ENCODE data around the gene ZNF292.

The ZNF292 gene

DNA sequence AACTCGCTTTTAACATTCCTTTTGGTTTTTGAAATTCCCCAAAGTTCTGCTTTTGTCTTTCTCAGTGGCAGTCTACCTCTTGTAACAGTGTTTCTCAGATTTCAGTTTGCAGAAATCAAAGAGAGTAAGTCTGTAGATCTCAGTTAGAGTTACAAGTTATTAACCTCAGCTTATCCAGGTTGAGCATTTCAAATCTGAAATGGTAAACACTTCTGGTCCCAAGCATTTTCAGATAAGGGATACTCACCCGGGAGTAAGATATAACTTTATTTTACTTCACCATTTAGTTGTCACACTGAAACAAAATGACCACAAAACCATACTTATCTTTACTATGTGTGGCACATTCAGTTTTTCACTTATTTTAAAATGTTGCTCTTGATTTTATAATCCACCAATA, 9.8 kb downstream of the ZNF292 start:
- no peaks in the 10 kb centered on the region for H3K36me3 ChIP-seq (ENCODE audit: control insufficient read depth, insufficient read depth, low read length)

DNA sequence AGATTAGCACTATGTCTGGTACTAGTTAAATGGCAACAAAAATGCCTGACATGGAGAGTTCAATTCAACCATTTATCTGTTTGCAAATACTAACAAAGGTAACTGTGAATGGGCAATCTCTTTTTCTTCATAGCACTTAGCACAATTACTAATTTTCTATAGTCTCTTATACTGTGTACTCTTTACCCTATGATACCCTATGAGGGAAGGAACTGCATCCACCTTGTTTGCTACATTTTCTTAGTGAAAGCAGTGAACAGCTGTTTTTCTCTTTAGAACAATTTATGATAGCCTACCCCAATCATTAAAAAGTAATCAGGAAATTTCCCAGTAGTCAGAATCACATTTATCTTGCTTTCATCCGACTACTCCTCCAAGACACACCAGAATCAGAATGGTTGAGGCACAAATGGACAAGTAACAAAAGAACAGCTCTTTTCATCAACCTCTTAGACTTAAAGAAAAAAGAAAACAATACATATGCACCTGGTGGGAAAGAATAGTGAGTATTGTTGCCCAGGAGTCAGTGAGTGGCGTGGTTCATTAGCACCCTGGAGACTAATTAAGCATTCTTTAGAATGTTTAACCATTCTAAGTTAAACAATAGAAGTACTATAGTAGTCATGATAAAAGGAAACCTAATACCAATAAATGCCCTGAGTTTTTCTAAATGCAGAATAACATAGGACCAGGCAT, 16.7 kb downstream of the ZNF292 start:
- H3K36me3 ChIP-seq (ENCODE audit: control insufficient read depth, insufficient read depth, low read length): no peaks in the 10 kb centered on the region
- H3K9ac ChIP-seq (ENCODE audit: low read length): no peak overlapping the region
- no peak overlapping the region for H3K27ac ChIP-seq (ENCODE audit: low read depth, low read length)
- no peaks in the 10 kb centered on the region for H3K27me3 ChIP-seq (ENCODE audit: control insufficient read depth, insufficient read depth, low read length)
- no peak overlapping the region for H3K4me3 ChIP-seq (ENCODE audit: low read length)
- H3K4me1 ChIP-seq (ENCODE audit: control insufficient read depth, insufficient read depth, low read length): no peaks in the 10 kb centered on the region

More for the DNA sequence above, 9.8 kb downstream of the ZNF292 start:
- no peak overlapping the region for H3K27ac ChIP-seq (ENCODE audit: low read depth, low read length)
- H3K9ac ChIP-seq (ENCODE audit: low read length): no peak overlapping the region
- H3K4me1 ChIP-seq (ENCODE audit: control insufficient read depth, insufficient read depth, low read length): no peaks in the 10 kb centered on the region
- H3K27me3 ChIP-seq (ENCODE audit: control insufficient read depth, insufficient read depth, low read length): no peaks in the 10 kb centered on the region
- no peak overlapping the region for H3K4me3 ChIP-seq (ENCODE audit: low read length)

DNA sequence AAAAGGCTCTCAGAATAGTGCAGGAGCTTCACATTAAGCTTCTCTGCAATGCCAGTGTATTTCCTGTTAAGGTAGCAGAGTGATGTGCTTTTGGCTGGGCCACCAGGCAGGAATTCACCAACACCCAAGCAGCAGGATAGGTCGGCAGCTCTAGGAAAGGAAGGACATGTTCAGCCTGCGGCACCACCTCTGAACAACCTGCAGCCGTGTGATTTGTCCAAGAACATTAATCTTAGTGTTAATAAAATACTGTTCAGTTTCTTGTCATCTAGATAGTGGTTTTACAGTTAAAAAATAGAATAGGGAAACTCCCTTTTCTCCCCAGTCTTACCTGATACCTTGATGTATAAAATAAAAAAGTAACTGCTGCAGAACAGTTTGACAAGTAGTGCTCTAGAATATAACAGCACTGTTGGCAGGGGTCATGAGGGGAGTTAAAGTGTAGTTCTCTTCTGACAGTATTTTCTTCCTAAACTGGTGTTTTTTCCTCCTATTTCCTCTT, 18.8 kb downstream of the ZNF292 start:
- no peaks in the 10 kb centered on the region for H3K36me3 ChIP-seq (ENCODE audit: control insufficient read depth, insufficient read depth, low read length)
- H3K4me3 ChIP-seq (ENCODE audit: low read length): no peak overlapping the region
- H3K4me1 ChIP-seq (ENCODE audit: control insufficient read depth, insufficient read depth, low read length): no peaks in the 10 kb centered on the region
- H3K27ac ChIP-seq (ENCODE audit: low read depth, low read length): no peak overlapping the region
- no peaks in the 10 kb centered on the region for H3K27me3 ChIP-seq (ENCODE audit: control insufficient read depth, insufficient read depth, low read length)
- no peak overlapping the region for H3K9ac ChIP-seq (ENCODE audit: low read length)

DNA sequence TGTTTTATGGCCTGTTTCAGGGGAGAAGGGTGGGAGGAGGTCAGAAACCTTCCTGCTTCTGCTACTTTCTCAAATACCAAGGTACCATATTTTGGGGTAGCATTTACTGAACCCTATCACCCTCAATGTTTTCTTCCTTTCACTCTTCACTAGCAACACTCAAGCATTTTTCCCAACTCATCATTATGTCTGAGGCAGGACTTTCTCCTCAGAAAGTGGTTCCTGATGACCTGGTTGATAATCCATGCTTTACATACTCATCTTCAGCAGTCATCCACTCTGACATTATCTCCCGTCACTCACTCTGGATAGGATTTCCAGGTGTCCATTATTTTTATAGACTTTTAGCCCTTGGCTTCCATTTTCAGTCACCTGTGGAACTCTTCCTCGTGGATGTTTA, 21.1 kb downstream of the ZNF292 start:
- H3K4me3 ChIP-seq (ENCODE audit: low read length): no peak overlapping the region
- no peaks in the 10 kb centered on the region for H3K4me1 ChIP-seq (ENCODE audit: control insufficient read depth, insufficient read depth, low read length)
- H3K27me3 ChIP-seq (ENCODE audit: control insufficient read depth, insufficient read depth, low read length): no peaks in the 10 kb centered on the region
- no peak overlapping the region for H3K27ac ChIP-seq (ENCODE audit: low read depth, low read length)
- H3K9ac ChIP-seq (ENCODE audit: low read length): no peak overlapping the region
- no peaks in the 10 kb centered on the region for H3K36me3 ChIP-seq (ENCODE audit: control insufficient read depth, insufficient read depth, low read length)

DNA sequence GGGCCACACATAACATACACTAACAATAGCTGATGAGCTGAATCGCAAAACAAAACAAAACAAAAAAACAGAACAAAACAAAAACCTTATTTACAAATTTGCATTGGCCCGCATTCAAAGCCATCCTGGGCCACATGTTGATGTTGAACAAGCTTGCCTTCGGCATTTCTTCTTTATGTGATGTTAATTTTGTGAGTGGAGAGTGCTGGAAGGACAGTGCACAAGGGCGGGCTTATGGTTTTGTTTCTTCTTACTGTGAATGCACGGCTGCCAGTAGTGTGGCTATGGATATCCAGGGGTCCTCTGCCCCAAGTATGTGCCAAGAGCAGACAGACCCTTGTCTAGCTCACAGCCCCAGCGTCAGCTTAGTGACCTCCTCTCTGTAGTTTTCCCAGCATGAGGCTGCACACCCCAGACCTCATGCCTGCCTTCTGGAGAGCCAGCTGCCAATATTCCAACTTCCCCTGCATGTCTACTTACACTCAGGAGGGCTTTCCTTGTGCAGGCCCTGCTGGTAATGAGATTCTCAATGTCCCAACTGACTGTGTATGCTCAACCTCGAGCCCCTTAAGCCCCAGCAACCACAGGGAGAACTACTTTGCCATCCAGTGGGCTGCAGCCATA, 24.9 kb downstream of the ZNF292 start:
- no peak overlapping the region for H3K9ac ChIP-seq (ENCODE audit: low read length)
- no peak overlapping the region for H3K4me3 ChIP-seq (ENCODE audit: low read length)
- H3K36me3 ChIP-seq (ENCODE audit: control insufficient read depth, insufficient read depth, low read length): no peaks in the 10 kb centered on the region
- no peaks in the 10 kb centered on the region for H3K4me1 ChIP-seq (ENCODE audit: control insufficient read depth, insufficient read depth, low read length)
- no peak overlapping the region for H3K27ac ChIP-seq (ENCODE audit: low read depth, low read length)
- no peaks in the 10 kb centered on the region for H3K27me3 ChIP-seq (ENCODE audit: control insufficient read depth, insufficient read depth, low read length)

DNA sequence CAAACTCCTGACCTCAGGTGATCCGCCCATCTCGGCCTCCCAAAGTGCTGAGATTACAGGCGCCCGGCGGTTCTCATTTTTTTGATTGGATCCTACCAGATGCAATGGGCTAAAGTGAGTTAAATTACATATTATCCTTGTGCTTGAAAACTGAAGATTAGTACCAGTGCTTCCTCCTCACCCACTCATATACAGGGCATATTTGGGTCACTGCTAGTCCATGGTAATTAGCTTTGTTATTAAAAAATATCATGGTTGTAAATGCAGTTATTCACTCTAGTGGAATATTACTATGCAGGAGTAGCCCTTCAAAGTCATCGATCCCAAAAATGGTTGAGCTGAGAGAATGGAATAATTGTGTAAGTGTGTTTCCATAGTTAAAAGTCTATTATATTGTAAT, 26.5 kb downstream of the ZNF292 start:
- Histone ChIP-seq H3K9ac (ENCODE audit: low read length) (no peak overlapping the region), H3K36me3 (ENCODE audit: control insufficient read depth, insufficient read depth, low read length) (peaks cover 2% of the 10 kb centered on the region), H3K27ac (ENCODE audit: low read depth, low read length) (no peak overlapping the region), H3K4me1 (ENCODE audit: control insufficient read depth, insufficient read depth, low read length) (no peaks in the 10 kb centered on the region), H3K27me3 (ENCODE audit: control insufficient read depth, insufficient read depth, low read length) (no peaks in the 10 kb centered on the region), H3K4me3 (ENCODE audit: low read length) (no peak overlapping the region)

DNA sequence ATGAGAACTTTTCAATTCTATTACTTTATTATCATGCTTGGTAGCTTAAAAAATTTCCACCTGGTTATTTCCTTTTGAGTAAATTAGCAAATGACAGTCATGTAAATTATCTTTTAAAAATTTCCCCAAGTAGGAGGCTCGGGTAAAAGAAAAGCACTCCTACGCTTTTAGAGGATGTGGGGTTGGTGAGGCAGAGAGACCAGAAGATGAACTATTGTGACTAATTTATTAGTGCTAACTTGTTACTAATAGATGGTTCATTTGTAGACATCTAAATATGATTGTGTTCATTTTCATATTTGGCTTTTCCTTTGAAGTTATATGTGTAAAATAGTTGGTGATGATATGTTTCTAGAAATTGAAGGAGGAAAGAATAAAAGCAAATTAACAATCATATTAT, 27.0 kb downstream of the ZNF292 start:
- Histone ChIP-seq H3K9ac (ENCODE audit: low read length) (no peak overlapping the region), H3K4me3 (ENCODE audit: low read length) (no peak overlapping the region), H3K36me3 (ENCODE audit: control insufficient read depth, insufficient read depth, low read length) (peaks cover 2% of the 10 kb centered on the region), H3K4me1 (ENCODE audit: control insufficient read depth, insufficient read depth, low read length) (no peaks in the 10 kb centered on the region), H3K27me3 (ENCODE audit: control insufficient read depth, insufficient read depth, low read length) (no peaks in the 10 kb centered on the region), H3K27ac (ENCODE audit: low read depth, low read length) (no peak overlapping the region)

DNA sequence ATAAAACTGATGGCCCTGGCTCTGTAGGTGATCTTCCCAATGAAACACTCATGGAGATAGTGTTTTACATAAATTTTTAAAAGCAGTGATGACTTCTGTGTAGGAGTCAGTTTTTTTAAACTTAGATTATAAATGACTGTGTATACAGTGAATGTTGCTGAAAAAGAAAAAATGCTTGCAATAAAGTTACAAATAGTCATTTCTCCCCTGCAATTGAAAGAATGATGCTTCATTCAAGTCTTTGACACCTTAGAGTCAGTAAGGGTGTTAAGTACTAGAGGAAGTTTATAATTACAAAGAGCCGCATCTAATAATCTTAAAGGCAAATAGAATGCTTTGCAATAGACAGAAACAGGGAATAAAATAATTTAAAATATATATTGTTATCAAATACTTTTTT, 27.6 kb downstream of the ZNF292 start:
- Histone ChIP-seq H3K27ac (ENCODE audit: low read depth, low read length) (no peak overlapping the region), H3K4me3 (ENCODE audit: low read length) (no peak overlapping the region), H3K27me3 (ENCODE audit: control insufficient read depth, insufficient read depth, low read length) (no peaks in the 10 kb centered on the region), H3K4me1 (ENCODE audit: control insufficient read depth, insufficient read depth, low read length) (no peaks in the 10 kb centered on the region), H3K9ac (ENCODE audit: low read length) (no peak overlapping the region), H3K36me3 (ENCODE audit: control insufficient read depth, insufficient read depth, low read length) (peaks cover 2% of the 10 kb centered on the region)

DNA sequence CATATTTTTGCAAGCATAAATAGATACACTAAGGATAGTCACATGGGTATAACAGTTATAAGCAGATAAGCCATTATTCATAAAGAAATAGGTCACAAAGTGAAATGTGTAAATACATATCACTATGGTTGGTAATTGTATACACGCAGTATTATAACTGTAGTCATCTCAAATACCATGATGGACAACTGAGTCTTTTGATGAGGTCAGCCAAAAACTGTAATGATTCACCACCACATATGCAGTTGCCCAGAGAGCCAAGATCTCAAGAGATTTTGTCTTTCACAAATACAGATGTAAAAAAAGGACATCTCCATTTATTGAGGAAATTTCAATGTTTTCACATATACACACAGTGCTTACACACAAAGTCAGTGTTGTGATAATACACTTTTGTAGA, 28.3 kb downstream of the ZNF292 start:
- Histone ChIP-seq H3K9ac (ENCODE audit: low read length) (no peak overlapping the region), H3K4me1 (ENCODE audit: control insufficient read depth, insufficient read depth, low read length) (no peaks in the 10 kb centered on the region), H3K27ac (ENCODE audit: low read depth, low read length) (no peak overlapping the region), H3K27me3 (ENCODE audit: control insufficient read depth, insufficient read depth, low read length) (no peaks in the 10 kb centered on the region), H3K36me3 (ENCODE audit: control insufficient read depth, insufficient read depth, low read length) (peaks cover 2% of the 10 kb centered on the region), H3K4me3 (ENCODE audit: low read length) (no peak overlapping the region)

DNA sequence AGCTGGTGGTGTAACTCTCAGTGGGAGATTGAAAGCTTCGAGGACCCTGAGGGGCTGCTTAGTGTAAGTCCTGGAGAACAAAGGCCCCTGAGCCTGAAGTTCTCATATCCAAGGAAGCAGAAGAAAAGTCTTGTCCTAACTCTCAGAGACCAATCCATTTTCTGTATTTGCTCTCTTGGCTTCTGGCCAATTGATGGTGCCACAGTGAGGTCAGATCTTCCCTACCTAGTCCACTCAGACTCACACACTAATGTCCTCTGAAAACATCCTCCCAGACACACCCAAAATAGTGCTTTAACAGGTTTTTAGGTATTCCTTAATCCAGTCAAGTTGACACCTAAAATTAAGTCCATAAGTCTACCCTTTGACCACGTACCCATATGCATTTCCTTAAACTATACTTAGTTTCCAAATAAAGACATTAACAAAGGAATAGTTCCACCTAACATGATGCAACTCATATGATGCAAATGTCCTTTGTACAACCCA, 29.4 kb downstream of the ZNF292 start:
- Histone ChIP-seq H3K36me3 (ENCODE audit: control insufficient read depth, insufficient read depth, low read length) (peaks cover 2% of the 10 kb centered on the region), H3K9ac (ENCODE audit: low read length) (no peak overlapping the region), H3K27me3 (ENCODE audit: control insufficient read depth, insufficient read depth, low read length) (no peaks in the 10 kb centered on the region), H3K27ac (ENCODE audit: low read depth, low read length) (no peak overlapping the region), H3K4me1 (ENCODE audit: control insufficient read depth, insufficient read depth, low read length) (no peaks in the 10 kb centered on the region), H3K4me3 (ENCODE audit: low read length) (no peak overlapping the region)

DNA sequence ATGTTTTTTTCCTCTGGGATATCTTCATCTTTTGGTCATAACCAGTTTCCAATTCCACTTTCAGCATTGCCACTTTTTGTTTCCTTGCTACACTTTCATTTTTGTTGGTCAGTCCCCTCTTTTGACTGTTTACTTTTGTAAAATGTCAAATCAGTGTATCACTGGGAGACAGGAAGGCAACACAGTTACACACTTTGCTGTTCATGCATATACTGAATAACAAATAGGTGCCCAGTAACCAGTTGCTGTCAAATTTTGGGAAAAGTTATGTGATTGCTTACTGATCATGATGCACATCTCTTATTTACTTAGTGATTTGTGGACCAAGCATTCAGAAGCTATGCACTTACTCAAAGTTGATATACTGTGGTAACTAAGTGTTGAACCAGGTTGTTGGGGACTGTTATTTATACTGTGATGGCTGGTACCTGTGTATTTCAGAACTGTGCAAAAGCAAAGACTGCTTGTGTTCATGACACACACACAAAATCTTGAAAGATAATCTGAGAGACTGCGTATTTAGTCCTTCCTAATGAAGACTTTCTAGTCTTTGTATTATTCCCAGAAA, 41.0 kb downstream of the ZNF292 start:
- Histone ChIP-seq H3K4me3 (ENCODE audit: low read length) (no peak overlapping the region), H3K9ac (ENCODE audit: low read length) (no peak overlapping the region), H3K27me3 (ENCODE audit: control insufficient read depth, insufficient read depth, low read length) (no peaks in the 10 kb centered on the region), H3K27ac (ENCODE audit: low read depth, low read length) (no peak overlapping the region), H3K4me1 (ENCODE audit: control insufficient read depth, insufficient read depth, low read length) (peaks cover 4% of the 10 kb centered on the region), H3K36me3 (ENCODE audit: control insufficient read depth, insufficient read depth, low read length) (no peaks in the 10 kb centered on the region)

DNA sequence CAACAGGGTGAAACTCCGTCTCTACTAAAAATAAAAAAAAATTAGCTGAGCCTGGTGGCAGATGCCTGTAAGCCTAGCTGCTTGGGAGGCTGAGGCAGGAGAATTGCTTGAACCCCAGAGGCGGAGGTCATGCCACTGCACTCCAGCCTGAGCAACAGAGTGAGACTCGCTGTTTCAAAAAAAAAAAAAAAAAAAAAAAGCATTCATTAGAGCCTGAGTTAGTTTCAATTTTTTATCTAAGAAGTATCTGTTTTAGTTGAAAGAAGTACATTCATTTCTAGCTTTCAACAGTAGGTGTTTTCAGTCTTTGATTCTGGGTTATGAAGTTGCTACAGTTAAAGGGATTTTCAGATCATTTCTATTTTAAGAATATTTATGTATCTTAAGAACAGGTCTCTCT, 42.2 kb downstream of the ZNF292 start:
- no peaks in the 10 kb centered on the region for H3K27me3 ChIP-seq (ENCODE audit: control insufficient read depth, insufficient read depth, low read length)
- no peak overlapping the region for H3K9ac ChIP-seq (ENCODE audit: low read length)
- no peak overlapping the region for H3K27ac ChIP-seq (ENCODE audit: low read depth, low read length)
- H3K36me3 ChIP-seq (ENCODE audit: control insufficient read depth, insufficient read depth, low read length): no peaks in the 10 kb centered on the region
- peaks cover 4% of the 10 kb centered on the region for H3K4me1 ChIP-seq (ENCODE audit: control insufficient read depth, insufficient read depth, low read length)
- H3K4me3 ChIP-seq (ENCODE audit: low read length): no peak overlapping the region

Data from rectal smooth muscle tissue (tissue), 1 donor.